ENCODE results near the gene PCNX2.

The PCNX2 gene

GRCh38 chr1:233279971-233280370 lies 15.6 kb downstream of the PCNX2 start:
- DNase-seq: no peak
- POLR2A ChIA-PET: no interaction called here
- CTCF ChIA-PET: no interaction called here
- Histone ChIP-seq H3K27me3 (replicated peaks in 2 of 5; ENCODE audit: control insufficient read depth in 4 of 5, insufficient read depth in 5 of 5, low read length in 4 of 5) (no peaks in the 10 kb centered on the region), H3K36me3 (ENCODE audit: control insufficient read depth in 4 of 4, insufficient read depth in 4 of 4, low read length in 3 of 4) (no peaks in the 10 kb centered on the region), H3K9me3 (ENCODE audit: control extremely low read depth in 1 of 5, control insufficient read depth in 4 of 5, insufficient read depth in 2 of 5, low read depth in 1 of 5, low read length in 4 of 5) (no peaks in the 10 kb centered on the region), H3K4me1 (ENCODE audit: control extremely low read depth in 1 of 4, control insufficient read depth in 4 of 4, insufficient read depth in 4 of 4, low read length in 3 of 4) (peaks cover 5 to 14% (median 9%) of the 10 kb centered on the region in 4 experiments), H3K27ac (ENCODE audit: insufficient read depth in 1 of 2, low read depth in 1 of 2, low read length in 2 of 2, poor library complexity in 1 of 2, severe bottlenecking in 2 of 2) (no peak overlapping the region), H3K4me3 (ENCODE audit: control insufficient read depth in 1 of 7, extremely low read depth in 1 of 7, insufficient read depth in 4 of 7, low read depth in 2 of 7, low read length in 6 of 7) (no peak overlapping the region)
- WGBS (ENCODE audit: insufficient coverage): no CpG with 5 or more reads among the region's 2 CpGs

GRCh38 chr1:233278631-233279030 lies 16.9 kb downstream of the PCNX2 start:
- CTCF ChIA-PET: interaction anchor here (0.8 kb wide), 1 partner anchor 18 kb away, joined by 3 read pairs; no protein-coding TSS in a partner anchor
- POLR2A ChIA-PET: no interaction called here

GRCh38 chr1:233277637-233278606 lies 17.6 kb downstream of the PCNX2 start:
- 100% methylated on average over 7 of the region's 7 CpGs for WGBS (ENCODE audit: insufficient coverage)
- no peak overlapping the region for H3K27ac ChIP-seq (ENCODE audit: insufficient read depth in 1 of 2, low read depth in 1 of 2, low read length in 2 of 2, poor library complexity in 1 of 2, severe bottlenecking in 2 of 2)

More at GRCh38 chr1:233278631-233279030, 16.9 kb downstream of the PCNX2 start:
- Histone ChIP-seq H3K36me3 (ENCODE audit: control insufficient read depth in 4 of 4, insufficient read depth in 4 of 4, low read length in 3 of 4) (no peaks in the 10 kb centered on the region), H3K27ac (ENCODE audit: insufficient read depth in 1 of 2, low read depth in 1 of 2, low read length in 2 of 2, poor library complexity in 1 of 2, severe bottlenecking in 2 of 2) (no peak overlapping the region), H3K4me1 (ENCODE audit: control extremely low read depth in 1 of 4, control insufficient read depth in 4 of 4, insufficient read depth in 4 of 4, low read length in 3 of 4) (peaks cover 5 to 14% (median 9%) of the 10 kb centered on the region in 4 experiments), H3K4me3 (ENCODE audit: control insufficient read depth in 1 of 7, extremely low read depth in 1 of 7, insufficient read depth in 4 of 7, low read depth in 2 of 7, low read length in 6 of 7) (no peak overlapping the region), H3K27me3 (replicated peaks in 2 of 5; ENCODE audit: control insufficient read depth in 4 of 5, insufficient read depth in 5 of 5, low read length in 4 of 5) (no peaks in the 10 kb centered on the region), H3K9me3 (ENCODE audit: control extremely low read depth in 1 of 5, control insufficient read depth in 4 of 5, insufficient read depth in 2 of 5, low read depth in 1 of 5, low read length in 4 of 5) (no peaks in the 10 kb centered on the region)
- DNase-seq: peak in 1 of 3 donors; percentile 16
- WGBS (ENCODE audit: insufficient coverage): 100% methylated on average over 1 of the region's 1 CpG

GRCh38 chr1:233269656-233270055 lies 25.9 kb downstream of the PCNX2 start:
- WGBS (ENCODE audit: insufficient coverage): 0% methylated on average over 1 of the region's 2 CpGs
- Histone ChIP-seq H3K4me1 (ENCODE audit: control extremely low read depth in 1 of 4, control insufficient read depth in 4 of 4, insufficient read depth in 4 of 4, low read length in 3 of 4) (peaks cover 0 to 4% (median 0%) of the 10 kb centered on the region in 4 experiments), H3K27ac (ENCODE audit: insufficient read depth in 1 of 2, low read depth in 1 of 2, low read length in 2 of 2, poor library complexity in 1 of 2, severe bottlenecking in 2 of 2) (no peak overlapping the region), H3K27me3 (replicated peaks in 2 of 5; ENCODE audit: control insufficient read depth in 4 of 5, insufficient read depth in 5 of 5, low read length in 4 of 5) (no peaks in the 10 kb centered on the region), H3K4me3 (ENCODE audit: control insufficient read depth in 1 of 7, extremely low read depth in 1 of 7, insufficient read depth in 4 of 7, low read depth in 2 of 7, low read length in 6 of 7) (no peak overlapping the region), H3K9me3 (ENCODE audit: control extremely low read depth in 1 of 5, control insufficient read depth in 4 of 5, insufficient read depth in 2 of 5, low read depth in 1 of 5, low read length in 4 of 5) (no peaks in the 10 kb centered on the region), H3K36me3 (ENCODE audit: control insufficient read depth in 4 of 4, insufficient read depth in 4 of 4, low read length in 3 of 4) (no peaks in the 10 kb centered on the region)
- ChIA-PET POLR2A (no interaction called here), CTCF (no interaction called here)
- DNase-seq: peak in 2 of 3 donors; percentile 21 to 24

More at GRCh38 chr1:233277637-233278606, 17.6 kb downstream of the PCNX2 start:
- H3K36me3 ChIP-seq (ENCODE audit: control insufficient read depth in 4 of 4, insufficient read depth in 4 of 4, low read length in 3 of 4): no peaks in the 10 kb centered on the region
- CTCF ChIA-PET: interaction anchor here (0.8 kb wide), 1 partner anchor 17 kb away, joined by 3 read pairs; no protein-coding TSS in a partner anchor
- no peaks in the 10 kb centered on the region for H3K27me3 ChIP-seq (replicated peaks in 2 of 5; ENCODE audit: control insufficient read depth in 4 of 5, insufficient read depth in 5 of 5, low read length in 4 of 5)
- POLR2A ChIA-PET: no interaction called here
- H3K4me1 ChIP-seq (ENCODE audit: control extremely low read depth in 1 of 4, control insufficient read depth in 4 of 4, insufficient read depth in 4 of 4, low read length in 3 of 4): peaks cover 5 to 14% (median 9%) of the 10 kb centered on the region in 4 experiments
- no peak overlapping the region for H3K4me3 ChIP-seq (ENCODE audit: control insufficient read depth in 1 of 7, extremely low read depth in 1 of 7, insufficient read depth in 4 of 7, low read depth in 2 of 7, low read length in 6 of 7)
- DNase-seq: no peak
- H3K9me3 ChIP-seq (ENCODE audit: control extremely low read depth in 1 of 5, control insufficient read depth in 4 of 5, insufficient read depth in 2 of 5, low read depth in 1 of 5, low read length in 4 of 5): no peaks in the 10 kb centered on the region

GRCh38 chr1:233268389-233269022 lies 27.0 kb downstream of the PCNX2 start:
- POLR2A ChIA-PET: no interaction called here
- Histone ChIP-seq H3K4me3 (ENCODE audit: control insufficient read depth in 1 of 7, extremely low read depth in 1 of 7, insufficient read depth in 4 of 7, low read depth in 2 of 7, low read length in 6 of 7) (no peak overlapping the region), H3K4me1 (ENCODE audit: control extremely low read depth in 1 of 4, control insufficient read depth in 4 of 4, insufficient read depth in 4 of 4, low read length in 3 of 4) (peaks cover 0 to 4% (median 0%) of the 10 kb centered on the region in 4 experiments), H3K36me3 (ENCODE audit: control insufficient read depth in 4 of 4, insufficient read depth in 4 of 4, low read length in 3 of 4) (no peaks in the 10 kb centered on the region), H3K27ac (ENCODE audit: insufficient read depth in 1 of 2, low read depth in 1 of 2, low read length in 2 of 2, poor library complexity in 1 of 2, severe bottlenecking in 2 of 2) (no peak overlapping the region), H3K9me3 (ENCODE audit: control extremely low read depth in 1 of 5, control insufficient read depth in 4 of 5, insufficient read depth in 2 of 5, low read depth in 1 of 5, low read length in 4 of 5) (no peaks in the 10 kb centered on the region), H3K27me3 (replicated peaks in 2 of 5; ENCODE audit: control insufficient read depth in 4 of 5, insufficient read depth in 5 of 5, low read length in 4 of 5) (no peaks in the 10 kb centered on the region)
- DNase-seq: no peak
- WGBS (ENCODE audit: insufficient coverage): 100% methylated on average over 2 of the region's 3 CpGs
- CTCF ChIA-PET: no interaction called here

GRCh38 chr1:233261695-233262094 lies 33.8 kb downstream of the PCNX2 start:
- POLR2A ChIA-PET: no interaction called here
- H3K36me3 ChIP-seq (ENCODE audit: control insufficient read depth in 4 of 4, insufficient read depth in 4 of 4, low read length in 3 of 4): peaks cover 0 to 36% (median 11%) of the 10 kb centered on the region in 4 experiments

More at GRCh38 chr1:233261695-233262094, 33.8 kb downstream of the PCNX2 start:
- Histone ChIP-seq H3K4me3 (ENCODE audit: control insufficient read depth in 1 of 7, extremely low read depth in 1 of 7, insufficient read depth in 4 of 7, low read depth in 2 of 7, low read length in 6 of 7) (no peak overlapping the region), H3K9me3 (ENCODE audit: control extremely low read depth in 1 of 5, control insufficient read depth in 4 of 5, insufficient read depth in 2 of 5, low read depth in 1 of 5, low read length in 4 of 5) (no peaks in the 10 kb centered on the region), H3K27me3 (replicated peaks in 2 of 5; ENCODE audit: control insufficient read depth in 4 of 5, insufficient read depth in 5 of 5, low read length in 4 of 5) (no peaks in the 10 kb centered on the region), H3K27ac (ENCODE audit: insufficient read depth in 1 of 2, low read depth in 1 of 2, low read length in 2 of 2, poor library complexity in 1 of 2, severe bottlenecking in 2 of 2) (no peak overlapping the region), H3K4me1 (ENCODE audit: control extremely low read depth in 1 of 4, control insufficient read depth in 4 of 4, insufficient read depth in 4 of 4, low read length in 3 of 4) (no peaks in the 10 kb centered on the region)
- DNase-seq: no peak
- 97% methylated on average over 5 of the region's 5 CpGs for WGBS (ENCODE audit: insufficient coverage)
- CTCF ChIA-PET: interaction anchor here (1.3 kb wide), 1 partner anchor 17 kb away, joined by 3 read pairs; no protein-coding TSS in a partner anchor

Data from common myeloid progenitor, CD34-positive (primary cell).